ENCODE results near the gene SMIM32.

SMIM32 gene

GRCh38 chr5:136208916-136209315, 16.0 kb upstream of the SMIM32 start:
- Histone ChIP-seq H3K36me3 (ENCODE audit: control insufficient read depth, insufficient read depth, low read length) (no peaks in the 10 kb centered on the region), H3K4me1 (ENCODE audit: control insufficient read depth, insufficient read depth, low read length, poor library complexity, severe bottlenecking) (no peaks in the 10 kb centered on the region), H3K27ac (ENCODE audit: insufficient read depth, low read length, poor library complexity, severe bottlenecking) (no peak overlapping the region), H3K4me3 (ENCODE audit: insufficient read depth, low read depth, low read length, poor library complexity, severe bottlenecking) (no peak overlapping the region), H3K9me3 (ENCODE audit: control insufficient read depth, low read length) (no peaks in the 10 kb centered on the region), H3K27me3 (replicated peaks; ENCODE audit: control insufficient read depth, insufficient read depth, low read length, poor library complexity, severe bottlenecking) (peaks cover 4% of the 10 kb centered on the region)
- no peak for DNase-seq

GRCh38 chr5:136207631-136208030, 14.7 kb upstream of the SMIM32 start:
- Histone ChIP-seq H3K27me3 (replicated peaks; ENCODE audit: control insufficient read depth, insufficient read depth, low read length, poor library complexity, severe bottlenecking) (peaks cover 4% of the 10 kb centered on the region), H3K9me3 (ENCODE audit: control insufficient read depth, low read length) (no peaks in the 10 kb centered on the region), H3K27ac (ENCODE audit: insufficient read depth, low read length, poor library complexity, severe bottlenecking) (no peak overlapping the region), H3K4me3 (ENCODE audit: insufficient read depth, low read depth, low read length, poor library complexity, severe bottlenecking) (no peak overlapping the region), H3K36me3 (ENCODE audit: control insufficient read depth, insufficient read depth, low read length) (no peaks in the 10 kb centered on the region), H3K4me1 (ENCODE audit: control insufficient read depth, insufficient read depth, low read length, poor library complexity, severe bottlenecking) (no peaks in the 10 kb centered on the region)
- no peak for DNase-seq

GRCh38 chr5:136206361-136206760, 13.4 kb upstream of the SMIM32 start:
- H3K4me3 ChIP-seq (ENCODE audit: insufficient read depth, low read depth, low read length, poor library complexity, severe bottlenecking) = no peak overlapping the region

GRCh38 chr5:136205941-136206340, 13.0 kb upstream of the SMIM32 start:
- H3K27ac ChIP-seq (ENCODE audit: insufficient read depth, low read length, poor library complexity, severe bottlenecking) = no peak overlapping the region
- no peaks in the 10 kb centered on the region for H3K36me3 ChIP-seq (ENCODE audit: control insufficient read depth, insufficient read depth, low read length)
- no peaks in the 10 kb centered on the region for H3K4me1 ChIP-seq (ENCODE audit: control insufficient read depth, insufficient read depth, low read length, poor library complexity, severe bottlenecking)
- H3K27me3 ChIP-seq (replicated peaks; ENCODE audit: control insufficient read depth, insufficient read depth, low read length, poor library complexity, severe bottlenecking) = peaks cover 4% of the 10 kb centered on the region
- no peak overlapping the region for H3K4me3 ChIP-seq (ENCODE audit: insufficient read depth, low read depth, low read length, poor library complexity, severe bottlenecking)
- no peaks in the 10 kb centered on the region for H3K9me3 ChIP-seq (ENCODE audit: control insufficient read depth, low read length)
- no peak for DNase-seq

More at GRCh38 chr5:136206361-136206760, 13.4 kb upstream of the SMIM32 start:
- H3K27me3 ChIP-seq (replicated peaks; ENCODE audit: control insufficient read depth, insufficient read depth, low read length, poor library complexity, severe bottlenecking) = peaks cover 4% of the 10 kb centered on the region
- H3K9me3 ChIP-seq (ENCODE audit: control insufficient read depth, low read length) = no peaks in the 10 kb centered on the region
- no peaks in the 10 kb centered on the region for H3K4me1 ChIP-seq (ENCODE audit: control insufficient read depth, insufficient read depth, low read length, poor library complexity, severe bottlenecking)
- no peak for DNase-seq
- no peaks in the 10 kb centered on the region for H3K36me3 ChIP-seq (ENCODE audit: control insufficient read depth, insufficient read depth, low read length)
- H3K27ac ChIP-seq (ENCODE audit: insufficient read depth, low read length, poor library complexity, severe bottlenecking) = no peak overlapping the region

GRCh38 chr5:136205061-136205702, 12.2 kb upstream of the SMIM32 start:
- H3K4me3 ChIP-seq (ENCODE audit: insufficient read depth, low read depth, low read length, poor library complexity, severe bottlenecking) = no peak overlapping the region
- H3K4me1 ChIP-seq (ENCODE audit: control insufficient read depth, insufficient read depth, low read length, poor library complexity, severe bottlenecking) = no peaks in the 10 kb centered on the region
- H3K9me3 ChIP-seq (ENCODE audit: control insufficient read depth, low read length) = no peaks in the 10 kb centered on the region
- no peak overlapping the region for H3K27ac ChIP-seq (ENCODE audit: insufficient read depth, low read length, poor library complexity, severe bottlenecking)
- peaks cover 4% of the 10 kb centered on the region for H3K27me3 ChIP-seq (replicated peaks; ENCODE audit: control insufficient read depth, insufficient read depth, low read length, poor library complexity, severe bottlenecking)
- no peaks in the 10 kb centered on the region for H3K36me3 ChIP-seq (ENCODE audit: control insufficient read depth, insufficient read depth, low read length)
- no peak for DNase-seq

- no peak overlapping the region for H3K27ac ChIP-seq (ENCODE audit: insufficient read depth, low read length, poor library complexity, severe bottlenecking)
- H3K9me3 ChIP-seq (ENCODE audit: control insufficient read depth, low read length) = no peaks in the 10 kb centered on the region
- H3K4me1 ChIP-seq (ENCODE audit: control insufficient read depth, insufficient read depth, low read length, poor library complexity, severe bottlenecking) = no peaks in the 10 kb centered on the region
- DNase-seq = no peak
- H3K27me3 ChIP-seq (replicated peaks; ENCODE audit: control insufficient read depth, insufficient read depth, low read length, poor library complexity, severe bottlenecking) = no peaks in the 10 kb centered on the region
- H3K36me3 ChIP-seq (ENCODE audit: control insufficient read depth, insufficient read depth, low read length) = no peaks in the 10 kb centered on the region
- no peak overlapping the region for H3K4me3 ChIP-seq (ENCODE audit: insufficient read depth, low read depth, low read length, poor library complexity, severe bottlenecking)
Measured at GRCh38 chr5:136203303-136203922, 10.5 kb upstream of the SMIM32 start.

GRCh38 chr5:136202469-136203205, 9.7 kb upstream of the SMIM32 start:
- no peak for DNase-seq
- H3K27ac ChIP-seq (ENCODE audit: insufficient read depth, low read length, poor library complexity, severe bottlenecking) = no peak overlapping the region
- H3K36me3 ChIP-seq (ENCODE audit: control insufficient read depth, insufficient read depth, low read length) = no peaks in the 10 kb centered on the region
- no peaks in the 10 kb centered on the region for H3K27me3 ChIP-seq (replicated peaks; ENCODE audit: control insufficient read depth, insufficient read depth, low read length, poor library complexity, severe bottlenecking)
- H3K4me3 ChIP-seq (ENCODE audit: insufficient read depth, low read depth, low read length, poor library complexity, severe bottlenecking) = no peak overlapping the region
- H3K4me1 ChIP-seq (ENCODE audit: control insufficient read depth, insufficient read depth, low read length, poor library complexity, severe bottlenecking) = no peaks in the 10 kb centered on the region
- no peaks in the 10 kb centered on the region for H3K9me3 ChIP-seq (ENCODE audit: control insufficient read depth, low read length)

GRCh38 chr5:136201870-136202269, 8.9 kb upstream of the SMIM32 start:
- no peak overlapping the region for H3K27ac ChIP-seq (ENCODE audit: insufficient read depth, low read length, poor library complexity, severe bottlenecking)
- H3K36me3 ChIP-seq (ENCODE audit: control insufficient read depth, insufficient read depth, low read length) = no peaks in the 10 kb centered on the region
- no peaks in the 10 kb centered on the region for H3K4me1 ChIP-seq (ENCODE audit: control insufficient read depth, insufficient read depth, low read length, poor library complexity, severe bottlenecking)
- H3K4me3 ChIP-seq (ENCODE audit: insufficient read depth, low read depth, low read length, poor library complexity, severe bottlenecking) = no peak overlapping the region
- H3K27me3 ChIP-seq (replicated peaks; ENCODE audit: control insufficient read depth, insufficient read depth, low read length, poor library complexity, severe bottlenecking) = no peaks in the 10 kb centered on the region
- no peaks in the 10 kb centered on the region for H3K9me3 ChIP-seq (ENCODE audit: control insufficient read depth, low read length)
- no peak for DNase-seq

GRCh38 chr5:136200761-136201160, 7.8 kb upstream of the SMIM32 start:
- Histone ChIP-seq H3K4me1 (ENCODE audit: control insufficient read depth, insufficient read depth, low read length, poor library complexity, severe bottlenecking) (no peaks in the 10 kb centered on the region), H3K27me3 (replicated peaks; ENCODE audit: control insufficient read depth, insufficient read depth, low read length, poor library complexity, severe bottlenecking) (no peaks in the 10 kb centered on the region), H3K9me3 (ENCODE audit: control insufficient read depth, low read length) (no peaks in the 10 kb centered on the region), H3K27ac (ENCODE audit: insufficient read depth, low read length, poor library complexity, severe bottlenecking) (no peak overlapping the region), H3K4me3 (ENCODE audit: insufficient read depth, low read depth, low read length, poor library complexity, severe bottlenecking) (no peak overlapping the region), H3K36me3 (ENCODE audit: control insufficient read depth, insufficient read depth, low read length) (no peaks in the 10 kb centered on the region)
- DNase-seq = no peak

GRCh38 chr5:136200130-136200529, 7.2 kb upstream of the SMIM32 start:
- no peak for DNase-seq
- no peaks in the 10 kb centered on the region for H3K4me1 ChIP-seq (ENCODE audit: control insufficient read depth, insufficient read depth, low read length, poor library complexity, severe bottlenecking)
- H3K27ac ChIP-seq (ENCODE audit: insufficient read depth, low read length, poor library complexity, severe bottlenecking) = no peak overlapping the region
- H3K4me3 ChIP-seq (ENCODE audit: insufficient read depth, low read depth, low read length, poor library complexity, severe bottlenecking) = no peak overlapping the region
- H3K36me3 ChIP-seq (ENCODE audit: control insufficient read depth, insufficient read depth, low read length) = no peaks in the 10 kb centered on the region
- no peaks in the 10 kb centered on the region for H3K9me3 ChIP-seq (ENCODE audit: control insufficient read depth, low read length)
- no peaks in the 10 kb centered on the region for H3K27me3 ChIP-seq (replicated peaks; ENCODE audit: control insufficient read depth, insufficient read depth, low read length, poor library complexity, severe bottlenecking)

Measured in effector memory CD4-positive, alpha-beta T cell (primary cell).